GM23248 (cell line): ENCODE results near the gene TBX18.

Experiments used
- EZH2 ChIP-seq: fragments of 200-600 bp; sonication (generic); IDR thresholded peaks from 2 replicates; pipeline ENCODE4 v1.6.1; 2018; ENCODE audit warnings: antibody characterized with exemption, mild to moderate bottlenecking; ENCODE audit not compliant: insufficient read depth, poor library complexity, severe bottlenecking
- EZH2phosphoT487 ChIP-seq: fragments of 200-600 bp; sonication (generic); IDR thresholded peaks from 2 replicates; pipeline ENCODE4 v1.6.1; 2018; ENCODE audit warnings: antibody characterized with exemption, moderate library complexity, mild to moderate bottlenecking, low read depth; ENCODE audit not compliant: insufficient read depth

- no peak for TF ChIP-seq EZH2phosphoT487
- no peak for TF ChIP-seq EZH2
These were observed 99.0 kb downstream of the TBX18 start for GRCh38 chr6:84665401-84665800.
